Activated naive CD4-positive, alpha-beta T cell treated with anti-CD3 and anti-CD28 coated beads, Interleukin-2, amount 50 U/mL, for 24 hours (primary cell): ENCODE measurements around the gene KCTD19.
A peak's percentile ranks its signal among the peaks of the same experiment; 100 is the strongest.

ENCODE experiments used
- H3K27ac Mint-ChIP-seq: one replicate; pipeline ENCODE4 v1.8.0; 2021; ENCODE audit warnings: mild to moderate bottlenecking, mixed read lengths
- H3K27me3 Mint-ChIP-seq: one replicate; pipeline ENCODE4 v1.8.0; 2021; ENCODE audit warnings: mixed read lengths
- H3K36me3 Mint-ChIP-seq: one replicate; pipeline ENCODE4 v1.8.0; 2021; ENCODE audit warnings: mixed read lengths
- H3K4me1 Mint-ChIP-seq: one replicate; pipeline ENCODE4 v1.8.0; 2021; ENCODE audit warnings: mixed read lengths
- H3K4me3 Mint-ChIP-seq: one replicate; pipeline ENCODE4 v1.8.0; 2021; ENCODE audit warnings: mild to moderate bottlenecking, mixed read lengths
- H3K9me3 Mint-ChIP-seq: one replicate; pipeline ENCODE4 v1.8.0; 2021; ENCODE audit warnings: mixed read lengths

Gene KCTD19

GRCh38 chr16:67339453-67339852, 12.9 kb upstream of the KCTD19 start:
- H3K27me3 Mint-ChIP-seq: peaks cover 1% of the 10 kb centered on the region
- no peak overlapping the region for H3K27ac Mint-ChIP-seq
- no peak overlapping the region for H3K4me3 Mint-ChIP-seq
- no peaks in the 10 kb centered on the region for H3K9me3 Mint-ChIP-seq
- H3K36me3 Mint-ChIP-seq: peaks cover 2% of the 10 kb centered on the region
- no peaks in the 10 kb centered on the region for H3K4me1 Mint-ChIP-seq

DNA sequence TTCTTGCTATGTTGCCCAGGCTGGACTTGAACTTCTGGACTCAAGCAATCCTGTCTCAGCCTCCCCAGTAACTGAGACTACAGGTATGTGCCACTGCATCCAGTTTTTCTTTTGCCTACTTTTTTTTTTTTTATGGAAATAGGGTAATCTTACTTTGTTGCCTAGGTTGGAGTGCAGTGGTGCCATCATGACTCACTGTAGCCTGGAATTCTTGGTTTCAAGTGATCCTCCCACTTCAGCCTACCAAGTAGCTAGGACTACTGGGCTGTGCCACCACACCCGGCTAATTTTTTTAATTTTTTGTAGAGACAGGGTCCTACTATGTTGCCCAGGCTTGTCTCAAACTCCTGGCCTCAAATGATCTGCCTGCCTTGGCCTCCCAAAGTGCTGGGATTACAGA, 10.1 kb upstream of the KCTD19 start:
- Mint-ChIP-seq H3K4me1 (no peaks in the 10 kb centered on the region), H3K9me3 (no peaks in the 10 kb centered on the region), H3K27me3 (no peaks in the 10 kb centered on the region), H3K36me3 (peaks cover 2% of the 10 kb centered on the region), H3K4me3 (no peak overlapping the region), H3K27ac (no peak overlapping the region)

DNA sequence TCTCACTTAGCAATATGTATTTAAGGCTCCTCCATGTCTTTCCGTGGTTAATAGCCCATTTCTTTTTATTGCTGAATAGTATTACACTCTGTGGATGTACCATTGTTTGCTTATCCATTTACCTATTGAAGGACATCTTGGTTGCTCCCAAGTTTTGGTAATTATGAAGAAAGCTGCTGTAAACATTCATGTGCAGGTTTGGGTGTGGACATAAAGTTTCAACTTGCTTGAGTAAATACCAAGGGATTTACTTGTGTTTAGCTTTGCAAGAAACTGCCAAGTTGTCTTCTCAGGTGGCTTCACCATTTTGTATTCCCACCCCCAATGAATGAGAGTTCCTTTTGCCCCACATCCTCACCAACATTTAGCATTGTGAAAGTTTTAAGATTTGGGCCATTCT, 9.6 kb upstream of the KCTD19 start:
- H3K36me3 Mint-ChIP-seq: peaks cover 2% of the 10 kb centered on the region
- H3K27ac Mint-ChIP-seq: no peak overlapping the region
- H3K4me3 Mint-ChIP-seq: no peak overlapping the region
- no peaks in the 10 kb centered on the region for H3K27me3 Mint-ChIP-seq
- no peaks in the 10 kb centered on the region for H3K9me3 Mint-ChIP-seq
- no peaks in the 10 kb centered on the region for H3K4me1 Mint-ChIP-seq

GRCh38 chr16:67333315-67333714, 6.8 kb upstream of the KCTD19 start:
- no peak overlapping the region for H3K4me3 Mint-ChIP-seq
- peaks cover 2% of the 10 kb centered on the region for H3K36me3 Mint-ChIP-seq
- H3K9me3 Mint-ChIP-seq: no peaks in the 10 kb centered on the region
- no peak overlapping the region for H3K27ac Mint-ChIP-seq
- H3K4me1 Mint-ChIP-seq: no peaks in the 10 kb centered on the region
- peaks cover 2% of the 10 kb centered on the region for H3K27me3 Mint-ChIP-seq

DNA sequence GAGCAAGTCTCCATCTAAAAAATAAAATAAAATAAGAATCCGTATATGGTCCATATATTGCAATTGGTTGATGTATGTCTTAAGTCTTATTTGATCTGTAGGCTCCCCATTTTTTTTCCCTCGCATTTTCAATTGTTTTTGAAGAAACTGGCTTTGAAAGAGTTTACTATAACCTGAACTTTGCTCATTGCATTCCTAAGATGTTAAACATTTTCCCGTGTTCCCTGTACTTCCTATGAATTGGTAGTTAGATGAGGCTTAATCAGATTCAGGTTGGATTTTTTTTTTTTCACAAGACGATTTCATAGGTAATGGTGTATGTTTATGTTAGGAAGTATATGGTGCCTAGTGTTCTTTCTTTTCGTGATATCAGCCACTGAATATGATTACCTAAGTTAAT, 3.4 kb upstream of the KCTD19 start:
- Mint-ChIP-seq H3K4me3 (no peak overlapping the region), H3K27ac (peak overlapping the region; percentile 23), H3K4me1 (peaks cover 8% of the 10 kb centered on the region), H3K27me3 (peaks cover 13% of the 10 kb centered on the region), H3K9me3 (no peaks in the 10 kb centered on the region), H3K36me3 (no peaks in the 10 kb centered on the region)

GRCh38 chr16:67327743-67328142, 1.2 kb upstream of the KCTD19 start:
- Mint-ChIP-seq H3K9me3 (no peaks in the 10 kb centered on the region), H3K27me3 (peaks cover 30% of the 10 kb centered on the region), H3K27ac (no peak overlapping the region), H3K36me3 (no peaks in the 10 kb centered on the region), H3K4me3 (peak overlapping the region; percentile 19), H3K4me1 (peaks cover 8% of the 10 kb centered on the region)

GRCh38 chr16:67326115-67326471, 448 bp downstream of the KCTD19 start:
- Mint-ChIP-seq H3K4me1 (peaks cover 8% of the 10 kb centered on the region), H3K4me3 (peak overlapping the region; percentile 81), H3K27me3 (peaks cover 41% of the 10 kb centered on the region), H3K36me3 (no peaks in the 10 kb centered on the region), H3K27ac (peak overlapping the region; percentile 13), H3K9me3 (no peaks in the 10 kb centered on the region)

DNA sequence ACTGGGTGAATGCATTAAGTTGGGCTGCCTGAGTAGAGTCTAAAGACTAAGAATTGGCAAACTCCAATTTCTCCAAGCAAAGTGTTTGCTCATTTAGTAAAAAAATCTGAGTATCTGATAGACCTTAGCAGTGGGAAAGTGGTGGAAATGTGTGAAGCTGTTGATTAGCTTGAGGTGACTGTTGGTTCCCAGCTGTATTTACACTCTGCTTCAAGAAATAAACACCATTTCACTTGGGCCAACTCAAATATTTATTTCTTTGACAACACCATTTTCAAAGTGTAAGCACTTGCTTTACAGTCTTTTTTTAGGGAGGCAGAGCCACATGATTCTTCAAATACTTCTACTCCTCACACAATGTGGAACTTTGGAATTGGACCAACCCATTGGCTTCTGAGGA, 8.7 kb downstream of the KCTD19 start:
- Mint-ChIP-seq H3K4me1 (peaks cover under 1% of the 10 kb centered on the region), H3K4me3 (no peak overlapping the region), H3K36me3 (no peaks in the 10 kb centered on the region), H3K9me3 (no peaks in the 10 kb centered on the region), H3K27me3 (peaks cover 27% of the 10 kb centered on the region), H3K27ac (no peak overlapping the region)

DNA sequence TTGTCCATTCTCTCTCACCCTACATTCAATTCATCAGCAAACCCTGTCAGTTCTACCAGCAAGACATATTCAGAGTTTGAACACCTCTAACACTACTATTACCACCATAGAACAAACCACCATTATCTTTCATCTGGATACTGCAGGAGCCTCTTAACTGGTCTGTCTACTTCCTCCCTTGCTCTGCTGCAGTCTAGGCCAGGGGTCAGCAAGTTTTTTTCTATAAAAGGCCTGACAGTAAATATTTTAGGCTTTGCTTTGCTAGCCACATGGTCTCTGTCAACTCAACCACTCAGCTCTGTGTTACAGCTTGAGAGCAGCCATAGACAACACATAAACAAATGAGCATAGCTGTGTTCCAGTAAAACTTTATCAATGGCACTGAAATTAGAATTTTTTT, 13.8 kb downstream of the KCTD19 start:
- peak overlapping the region; percentile 99 for H3K27ac Mint-ChIP-seq
- H3K36me3 Mint-ChIP-seq: no peaks in the 10 kb centered on the region
- H3K9me3 Mint-ChIP-seq: no peaks in the 10 kb centered on the region
- no peaks in the 10 kb centered on the region for H3K27me3 Mint-ChIP-seq
- H3K4me3 Mint-ChIP-seq: peak overlapping the region; percentile 58
- peaks cover 33% of the 10 kb centered on the region for H3K4me1 Mint-ChIP-seq

- Mint-ChIP-seq H3K4me1 (peaks cover 33% of the 10 kb centered on the region), H3K9me3 (no peaks in the 10 kb centered on the region), H3K27ac (peak overlapping the region; percentile 99), H3K36me3 (no peaks in the 10 kb centered on the region), H3K27me3 (no peaks in the 10 kb centered on the region), H3K4me3 (peak overlapping the region; percentile 58)
These were observed 14.7 kb downstream of the KCTD19 start for GRCh38 chr16:67311607-67312488.

DNA sequence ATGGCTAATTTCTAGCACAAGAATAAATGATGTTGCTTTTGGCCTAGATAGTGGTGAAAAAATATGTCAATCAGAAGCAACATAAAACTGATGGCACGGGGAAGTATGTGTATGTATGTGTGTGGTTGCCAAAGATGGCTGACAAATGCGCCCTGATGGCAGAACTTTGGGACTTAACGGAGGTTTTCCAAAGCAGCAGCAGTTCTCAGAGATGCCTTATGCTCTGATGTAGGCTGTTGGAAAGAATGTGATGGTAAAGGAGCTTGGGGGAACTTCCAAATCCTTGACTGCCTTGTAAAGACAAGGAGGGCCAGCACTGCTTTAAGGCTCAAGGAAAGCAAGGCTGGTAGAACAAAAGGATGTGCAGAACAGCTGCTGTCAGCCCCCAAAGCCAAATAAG, 16.0 kb downstream of the KCTD19 start:
- Mint-ChIP-seq H3K4me3 (no peak overlapping the region), H3K36me3 (no peaks in the 10 kb centered on the region), H3K4me1 (peaks cover 33% of the 10 kb centered on the region), H3K27ac (peak overlapping the region; percentile 49), H3K9me3 (no peaks in the 10 kb centered on the region), H3K27me3 (no peaks in the 10 kb centered on the region)

- Mint-ChIP-seq H3K36me3 (no peaks in the 10 kb centered on the region), H3K4me3 (no peak overlapping the region), H3K9me3 (no peaks in the 10 kb centered on the region), H3K4me1 (peaks cover 10% of the 10 kb centered on the region), H3K27ac (no peak overlapping the region), H3K27me3 (no peaks in the 10 kb centered on the region)
These were observed 21.1 kb downstream of the KCTD19 start for GRCh38 chr16:67305216-67306071.

GRCh38 chr16:67304020-67304419, 22.5 kb downstream of the KCTD19 start:
- Mint-ChIP-seq H3K9me3 (no peaks in the 10 kb centered on the region), H3K4me3 (no peak overlapping the region), H3K27me3 (no peaks in the 10 kb centered on the region), H3K36me3 (no peaks in the 10 kb centered on the region), H3K27ac (peak overlapping the region; percentile 81), H3K4me1 (peaks cover 4% of the 10 kb centered on the region)

GRCh38 chr16:67302970-67303369, 23.6 kb downstream of the KCTD19 start:
- no peak overlapping the region for H3K27ac Mint-ChIP-seq
- no peak overlapping the region for H3K4me3 Mint-ChIP-seq
- H3K4me1 Mint-ChIP-seq: no peaks in the 10 kb centered on the region
- H3K9me3 Mint-ChIP-seq: no peaks in the 10 kb centered on the region
- H3K27me3 Mint-ChIP-seq: no peaks in the 10 kb centered on the region
- H3K36me3 Mint-ChIP-seq: no peaks in the 10 kb centered on the region

GRCh38 chr16:67302076-67302475, 24.5 kb downstream of the KCTD19 start:
- Mint-ChIP-seq H3K36me3 (no peaks in the 10 kb centered on the region), H3K27ac (no peak overlapping the region), H3K9me3 (no peaks in the 10 kb centered on the region), H3K4me3 (no peak overlapping the region), H3K27me3 (no peaks in the 10 kb centered on the region), H3K4me1 (no peaks in the 10 kb centered on the region)
